A549 (cell line): ENCODE measurements around the gene MROH2A.

Source experiments
- ESRRA ChIP-seq: fragments of 150-350 bp; IDR thresholded peaks from 2 replicates; pipeline ENCODE4 v1.6.1; 2014; ENCODE audit warnings: mild to moderate bottlenecking, low read length, borderline replicate concordance
- MAZ ChIP-seq: fragments of 150-350 bp; IDR thresholded peaks from 2 replicates; pipeline ENCODE4 v1.6.1; 2014; ENCODE audit warnings: antibody characterized with exemption, low read depth, low read length, borderline replicate concordance
- PHF8 ChIP-seq: fragments of 200-600 bp; sonication (generic); IDR thresholded peaks from 2 replicates; pipeline ENCODE4 v1.6.1; 2016; ENCODE audit warnings: low read depth, mild to moderate bottlenecking, antibody characterized with exemption, moderate library complexity, borderline replicate concordance

DNA sequence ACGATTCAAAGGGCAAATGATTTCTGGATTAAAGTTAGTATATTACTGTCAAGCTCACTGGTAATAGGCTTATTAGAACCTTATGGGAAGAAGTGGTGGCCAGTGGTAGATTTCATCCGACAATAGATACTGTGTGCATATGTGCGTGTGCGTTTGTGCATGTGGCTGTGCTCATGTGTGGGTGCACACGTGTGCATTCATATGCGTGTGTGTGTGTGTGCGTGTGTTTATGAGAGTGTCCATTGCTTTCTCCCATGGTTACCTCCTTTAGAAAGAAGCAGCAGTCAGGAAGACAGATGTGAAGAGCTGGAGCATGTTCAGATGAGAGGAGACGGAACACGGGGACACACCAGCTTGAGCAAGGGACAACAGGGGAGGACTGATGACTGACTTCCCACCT lies 8.9 kb upstream of the MROH2A start:
- TF ChIP-seq PHF8 (no peak), ESRRA (no peak), MAZ (no peak)
